Neural progenitor cell (in vitro differentiated cells): Measurements from ENCODE around the gene TMEM143.

Source experiments
- EZH2 ChIP-seq: fragments of 200-600 bp; sonication (generic); IDR thresholded peaks from 2 replicates; pipeline ENCODE4 v1.6.1; 2017; ENCODE audit warnings: antibody characterized with exemption, mild to moderate bottlenecking, moderate library complexity
- TF ChIP-seq, protein P1 (sequence below): fragments of 200-600 bp; sonication (generic); IDR thresholded peaks from 2 replicates; pipeline ENCODE4 v1.5.1; 2017; ENCODE audit warnings: antibody characterized with exemption, mild to moderate bottlenecking

DNA sequence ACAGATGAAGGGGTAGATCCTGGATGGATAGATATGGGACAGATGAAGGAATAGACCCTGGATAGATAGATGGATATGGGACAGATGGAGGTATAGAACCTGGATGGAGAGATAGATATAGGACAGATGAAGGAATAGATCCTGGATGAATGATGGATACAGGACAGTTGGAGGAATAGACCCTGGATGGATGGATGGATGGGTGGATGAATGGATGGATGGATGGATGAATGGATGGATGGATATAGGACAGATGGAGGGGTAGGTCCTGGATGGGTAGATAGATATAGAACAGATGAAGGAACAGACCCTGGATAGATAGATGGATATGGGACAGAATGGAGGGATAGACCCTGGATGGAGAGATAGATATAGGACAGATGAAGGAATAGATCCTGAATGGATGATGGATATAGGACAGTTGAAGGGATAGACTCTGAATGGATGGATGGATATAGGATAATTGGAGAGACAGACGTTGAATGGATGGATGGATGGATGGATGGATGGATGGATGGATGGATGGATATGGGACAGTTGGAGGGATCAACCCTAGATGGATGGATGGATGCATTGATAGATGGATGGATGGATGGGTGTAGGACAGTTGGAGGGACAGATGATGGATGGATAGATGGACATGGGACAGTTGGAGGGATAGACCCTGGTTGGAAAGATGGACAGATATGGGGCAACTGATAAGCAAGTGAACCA lies 61.7 kb downstream of the TMEM143 start:
- no peak for TF ChIP-seq EZH2
- TF ChIP-seq, protein P1, sequence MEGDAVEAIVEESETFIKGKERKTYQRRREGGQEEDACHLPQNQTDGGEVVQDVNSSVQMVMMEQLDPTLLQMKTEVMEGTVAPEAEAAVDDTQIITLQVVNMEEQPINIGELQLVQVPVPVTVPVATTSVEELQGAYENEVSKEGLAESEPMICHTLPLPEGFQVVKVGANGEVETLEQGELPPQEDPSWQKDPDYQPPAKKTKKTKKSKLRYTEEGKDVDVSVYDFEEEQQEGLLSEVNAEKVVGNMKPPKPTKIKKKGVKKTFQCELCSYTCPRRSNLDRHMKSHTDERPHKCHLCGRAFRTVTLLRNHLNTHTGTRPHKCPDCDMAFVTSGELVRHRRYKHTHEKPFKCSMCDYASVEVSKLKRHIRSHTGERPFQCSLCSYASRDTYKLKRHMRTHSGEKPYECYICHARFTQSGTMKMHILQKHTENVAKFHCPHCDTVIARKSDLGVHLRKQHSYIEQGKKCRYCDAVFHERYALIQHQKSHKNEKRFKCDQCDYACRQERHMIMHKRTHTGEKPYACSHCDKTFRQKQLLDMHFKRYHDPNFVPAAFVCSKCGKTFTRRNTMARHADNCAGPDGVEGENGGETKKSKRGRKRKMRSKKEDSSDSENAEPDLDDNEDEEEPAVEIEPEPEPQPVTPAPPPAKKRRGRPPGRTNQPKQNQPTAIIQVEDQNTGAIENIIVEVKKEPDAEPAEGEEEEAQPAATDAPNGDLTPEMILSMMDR = no peak
